GM12875 (cell line): ENCODE data around the gene GPC3.

Source experiments
- H3K4me3 ChIP-seq: one replicate; pipeline ENCODE4 v1.5.1; 2011; ENCODE audit warnings: low read depth, low read length, control low read depth
- TF ChIP-seq, protein P1 (sequence below): IDR thresholded peaks from 2 replicates; pipeline ENCODE4 v1.5.1; 2011; ENCODE audit warnings: low read depth, mild to moderate bottlenecking, control low read depth, inconsistent platforms, low read length, moderate library complexity, borderline replicate concordance; ENCODE audit not compliant: insufficient read depth

GPC3 gene

DNA sequence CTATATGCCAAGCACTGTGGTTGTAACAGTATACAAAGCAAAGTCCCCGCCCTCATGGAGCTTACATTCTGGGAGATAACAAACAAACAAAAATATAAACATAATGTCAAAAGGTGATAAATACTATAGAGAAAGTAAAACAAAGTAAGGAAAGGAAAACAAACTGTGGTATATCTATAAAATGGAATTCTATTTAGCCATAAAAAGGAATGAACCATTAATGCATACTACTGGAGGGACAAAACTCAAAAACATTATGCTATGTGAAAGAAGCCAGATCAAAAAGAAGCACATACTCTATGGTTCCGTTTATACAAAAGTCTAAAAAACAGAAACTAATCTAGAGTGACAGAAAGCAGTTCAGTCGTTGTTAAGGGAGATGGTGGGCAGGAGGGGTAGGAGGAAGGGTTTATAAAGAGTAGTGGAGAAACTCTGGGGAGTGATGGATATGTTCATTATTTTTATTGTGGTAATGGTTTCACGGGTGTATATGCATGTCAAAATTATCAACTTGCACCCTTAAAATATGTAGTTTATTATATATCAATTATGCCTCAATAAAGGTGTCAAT, 31.5 kb downstream of the GPC3 start:
- TF ChIP-seq, protein P1, sequence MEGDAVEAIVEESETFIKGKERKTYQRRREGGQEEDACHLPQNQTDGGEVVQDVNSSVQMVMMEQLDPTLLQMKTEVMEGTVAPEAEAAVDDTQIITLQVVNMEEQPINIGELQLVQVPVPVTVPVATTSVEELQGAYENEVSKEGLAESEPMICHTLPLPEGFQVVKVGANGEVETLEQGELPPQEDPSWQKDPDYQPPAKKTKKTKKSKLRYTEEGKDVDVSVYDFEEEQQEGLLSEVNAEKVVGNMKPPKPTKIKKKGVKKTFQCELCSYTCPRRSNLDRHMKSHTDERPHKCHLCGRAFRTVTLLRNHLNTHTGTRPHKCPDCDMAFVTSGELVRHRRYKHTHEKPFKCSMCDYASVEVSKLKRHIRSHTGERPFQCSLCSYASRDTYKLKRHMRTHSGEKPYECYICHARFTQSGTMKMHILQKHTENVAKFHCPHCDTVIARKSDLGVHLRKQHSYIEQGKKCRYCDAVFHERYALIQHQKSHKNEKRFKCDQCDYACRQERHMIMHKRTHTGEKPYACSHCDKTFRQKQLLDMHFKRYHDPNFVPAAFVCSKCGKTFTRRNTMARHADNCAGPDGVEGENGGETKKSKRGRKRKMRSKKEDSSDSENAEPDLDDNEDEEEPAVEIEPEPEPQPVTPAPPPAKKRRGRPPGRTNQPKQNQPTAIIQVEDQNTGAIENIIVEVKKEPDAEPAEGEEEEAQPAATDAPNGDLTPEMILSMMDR: no peak
- H3K4me3 ChIP-seq: no peak overlapping the region

DNA sequence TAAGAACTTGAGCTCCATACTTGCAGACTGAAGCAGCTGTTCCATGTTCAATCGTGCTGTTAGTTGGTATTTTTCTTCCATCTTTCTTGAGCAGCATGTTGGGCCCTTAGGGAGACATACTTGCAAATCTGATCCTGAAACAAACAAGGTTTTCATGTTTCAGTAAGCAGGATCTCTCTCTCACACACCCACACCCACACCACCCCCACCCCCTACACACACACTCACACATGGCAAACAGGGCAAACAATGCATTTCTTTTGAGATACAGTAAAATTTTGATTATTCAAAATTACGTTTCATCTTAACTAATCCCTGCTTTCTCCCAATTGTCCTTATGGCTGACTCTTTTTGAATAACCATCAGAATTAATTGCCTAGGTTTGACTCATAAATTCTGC, 32.3 kb downstream of the GPC3 start:
- TF ChIP-seq, protein P1: no peak
- H3K4me3 ChIP-seq: no peak overlapping the region

DNA sequence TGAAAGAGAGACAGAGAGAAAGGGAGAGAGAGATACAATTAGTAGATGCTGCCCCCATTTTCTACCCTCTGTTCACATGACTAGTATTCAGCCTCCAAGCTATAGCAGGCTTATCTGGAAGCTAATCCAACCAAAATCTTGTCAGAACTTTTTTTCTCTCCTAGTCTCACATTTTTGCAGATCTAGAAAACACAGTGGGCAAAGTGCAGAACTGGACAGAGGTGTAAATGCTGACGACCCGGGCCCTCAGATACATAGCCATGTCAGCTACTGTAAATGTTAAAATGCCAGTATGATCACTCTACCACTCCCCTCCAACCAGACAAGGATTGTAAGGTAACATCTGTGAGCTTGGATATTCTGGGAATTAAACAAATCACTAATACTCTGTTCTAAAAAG, 34.3 kb downstream of the GPC3 start:
- TF ChIP-seq, protein P1: no peak
- no peak overlapping the region for H3K4me3 ChIP-seq

DNA sequence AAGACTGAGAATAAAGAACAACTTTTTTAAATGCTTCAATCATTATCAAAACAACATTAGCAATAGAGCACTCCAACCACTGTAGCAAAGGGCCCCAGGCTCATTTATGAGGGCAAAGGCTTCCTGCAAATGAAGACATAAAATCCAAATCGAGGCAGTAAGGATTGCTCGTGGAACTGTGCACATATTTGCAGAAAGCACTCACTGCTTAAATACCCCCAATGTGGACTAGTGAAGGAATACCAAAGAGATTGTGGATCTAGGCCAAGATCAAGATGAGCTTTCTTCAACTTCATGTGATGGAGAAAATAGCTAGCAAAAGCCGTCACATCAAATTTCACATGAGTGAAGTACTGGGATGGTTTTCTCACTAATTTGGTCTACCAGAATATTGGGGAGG, 35.2 kb downstream of the GPC3 start:
- TF ChIP-seq, protein P1: no peak
- H3K4me3 ChIP-seq: no peak overlapping the region

DNA sequence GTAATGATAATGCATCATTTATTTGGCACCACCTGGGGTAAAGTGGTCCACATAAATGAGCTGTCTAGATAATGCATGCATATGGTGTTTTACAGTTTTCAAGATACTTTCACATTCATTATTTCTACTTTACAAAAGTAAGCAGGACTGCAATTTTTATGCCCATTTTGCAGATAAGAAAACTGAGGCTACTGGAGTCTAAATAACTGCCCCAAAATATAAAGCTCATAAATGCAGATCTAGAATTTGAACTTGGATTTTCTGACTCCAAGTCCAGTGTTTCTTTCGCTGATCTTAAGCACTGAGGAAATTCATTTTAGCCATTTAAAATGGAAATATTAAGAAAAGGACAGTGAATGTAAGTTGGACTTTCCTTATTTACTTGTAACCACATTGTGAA, 36.5 kb downstream of the GPC3 start:
- no peak overlapping the region for H3K4me3 ChIP-seq
- TF ChIP-seq, protein P1: no peak

DNA sequence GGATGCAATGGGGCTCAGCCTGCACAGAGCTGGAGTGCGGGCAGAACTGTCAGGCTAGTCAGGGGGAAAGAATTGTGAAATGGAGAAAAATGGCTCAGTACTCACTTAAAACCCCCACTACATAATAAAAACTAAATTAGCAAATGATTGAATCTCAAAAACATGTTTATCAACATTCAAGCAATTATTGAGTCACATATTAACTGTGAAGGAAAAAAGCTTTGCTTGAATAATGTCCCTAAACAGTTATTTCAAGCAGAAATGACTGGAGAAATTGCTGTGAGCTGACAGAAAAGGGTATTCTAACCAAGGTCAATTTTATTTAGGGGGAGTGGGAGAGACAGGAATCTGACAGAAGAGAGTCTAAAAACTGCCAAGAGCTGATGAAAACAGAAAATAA, 37.4 kb downstream of the GPC3 start:
- no peak overlapping the region for H3K4me3 ChIP-seq
- TF ChIP-seq, protein P1: no peak

DNA sequence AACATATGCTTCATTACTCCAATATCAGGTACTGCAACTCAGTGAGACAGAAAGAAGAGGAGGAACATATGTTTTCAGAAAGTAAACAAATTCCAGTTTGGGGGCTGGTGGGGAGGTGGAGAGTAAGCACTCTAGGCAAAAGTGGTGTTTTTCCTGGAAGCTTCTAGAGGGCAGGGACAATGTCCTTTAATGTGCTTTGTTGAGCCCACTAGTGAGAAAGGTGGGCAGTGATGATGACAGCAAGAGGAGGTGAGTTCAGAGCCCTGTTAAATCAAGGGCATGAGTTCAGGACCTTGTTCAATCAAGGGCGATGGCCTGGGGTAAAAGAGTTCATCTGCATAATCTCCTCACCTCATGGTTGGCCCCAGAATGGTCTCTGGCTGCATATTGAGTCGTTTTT, 38.4 kb downstream of the GPC3 start:
- TF ChIP-seq, protein P1: no peak
- H3K4me3 ChIP-seq: no peak overlapping the region
